ENCODE measurements around the gene ZNF423.

ZNF423 gene

GRCh38 chr16:49828533-49829267 is 27.2 kb downstream of the ZNF423 start:
- TF ChIP-seq SUZ12 (IDR thresholded peaks at IDR 0.05; ENCODE audit: extremely low read depth, insufficient read depth, insufficient read length) (no peak), YY1 (IDR thresholded peaks at IDR 0.05; ENCODE audit: insufficient read depth, insufficient read length) (no peak), ZNF274 (IDR thresholded peaks at IDR 0.05; ENCODE audit: low read depth, low read length) (no peak)
- Histone ChIP-seq H3K4me1 (ENCODE audit: insufficient read depth, insufficient read length) (peaks cover 20% of the 10 kb centered on the region), H3K36me3 (ENCODE audit: insufficient read depth, insufficient read length, low read length) (peaks cover 21% of the 10 kb centered on the region), H3K27me3 (ENCODE audit: insufficient read depth, insufficient read length) (no peaks in the 10 kb centered on the region), H3K4me3 (ENCODE audit: insufficient read length, low read depth) (no peak overlapping the region), H3K9ac (ENCODE audit: insufficient read length, low read depth) (no peak overlapping the region), H3K9me3 (ENCODE audit: insufficient read depth, low read length) (no peaks in the 10 kb centered on the region)
- DNase-seq (ENCODE audit: low read depth, low spot score), result no peak

GRCh38 chr16:49827805-49828438 is 28.0 kb downstream of the ZNF423 start:
- no peak for TF ChIP-seq YY1 (IDR thresholded peaks at IDR 0.05; ENCODE audit: insufficient read depth, insufficient read length)
- TF ChIP-seq SUZ12 (IDR thresholded peaks at IDR 0.05; ENCODE audit: extremely low read depth, insufficient read depth, insufficient read length), result no peak
- no peak for TF ChIP-seq ZNF274 (IDR thresholded peaks at IDR 0.05; ENCODE audit: low read depth, low read length)
- Histone ChIP-seq H3K9ac (ENCODE audit: insufficient read length, low read depth) (no peak overlapping the region), H3K4me3 (ENCODE audit: insufficient read length, low read depth) (no peak overlapping the region), H3K27me3 (ENCODE audit: insufficient read depth, insufficient read length) (no peaks in the 10 kb centered on the region), H3K36me3 (ENCODE audit: insufficient read depth, insufficient read length, low read length) (peaks cover 21% of the 10 kb centered on the region), H3K4me1 (ENCODE audit: insufficient read depth, insufficient read length) (peaks cover 22% of the 10 kb centered on the region), H3K9me3 (ENCODE audit: insufficient read depth, low read length) (no peaks in the 10 kb centered on the region)
- no peak for DNase-seq (ENCODE audit: low read depth, low spot score)

GRCh38 chr16:49826515-49826914 is 29.4 kb downstream of the ZNF423 start:
- no peaks in the 10 kb centered on the region for H3K27me3 ChIP-seq (ENCODE audit: insufficient read depth, insufficient read length)
- H3K4me1 ChIP-seq (ENCODE audit: insufficient read depth, insufficient read length), result peaks cover 19% of the 10 kb centered on the region
- H3K9ac ChIP-seq (ENCODE audit: insufficient read length, low read depth), result no peak overlapping the region
- no peak overlapping the region for H3K4me3 ChIP-seq (ENCODE audit: insufficient read length, low read depth)
- DNase-seq (ENCODE audit: low read depth, low spot score), result no peak
- no peak for TF ChIP-seq YY1 (IDR thresholded peaks at IDR 0.05; ENCODE audit: insufficient read depth, insufficient read length)
- peaks cover 21% of the 10 kb centered on the region for H3K36me3 ChIP-seq (ENCODE audit: insufficient read depth, insufficient read length, low read length)
- no peaks in the 10 kb centered on the region for H3K9me3 ChIP-seq (ENCODE audit: insufficient read depth, low read length)

GRCh38 chr16:49825041-49825440 is 30.9 kb downstream of the ZNF423 start:
- Histone ChIP-seq H3K9me3 (ENCODE audit: insufficient read depth, low read length) (no peaks in the 10 kb centered on the region), H3K9ac (ENCODE audit: insufficient read length, low read depth) (no peak overlapping the region), H3K27me3 (ENCODE audit: insufficient read depth, insufficient read length) (no peaks in the 10 kb centered on the region), H3K4me3 (ENCODE audit: insufficient read length, low read depth) (no peak overlapping the region), H3K36me3 (ENCODE audit: insufficient read depth, insufficient read length, low read length) (peaks cover 14% of the 10 kb centered on the region), H3K4me1 (ENCODE audit: insufficient read depth, insufficient read length) (peaks cover 22% of the 10 kb centered on the region)
- TF ChIP-seq YY1 (IDR thresholded peaks at IDR 0.05; ENCODE audit: insufficient read depth, insufficient read length), result no peak
- no peak for TF ChIP-seq ZNF274 (IDR thresholded peaks at IDR 0.05; ENCODE audit: low read depth, low read length)
- no peak for TF ChIP-seq SUZ12 (IDR thresholded peaks at IDR 0.05; ENCODE audit: extremely low read depth, insufficient read depth, insufficient read length)
- no peak for DNase-seq (ENCODE audit: low read depth, low spot score)

GRCh38 chr16:49824593-49824992 is 31.3 kb downstream of the ZNF423 start:
- no peak for DNase-seq (ENCODE audit: low read depth, low spot score)
- Histone ChIP-seq H3K9me3 (ENCODE audit: insufficient read depth, low read length) (no peaks in the 10 kb centered on the region), H3K4me1 (ENCODE audit: insufficient read depth, insufficient read length) (peaks cover 22% of the 10 kb centered on the region), H3K27me3 (ENCODE audit: insufficient read depth, insufficient read length) (no peaks in the 10 kb centered on the region), H3K9ac (ENCODE audit: insufficient read length, low read depth) (no peak overlapping the region), H3K36me3 (ENCODE audit: insufficient read depth, insufficient read length, low read length) (peaks cover 13% of the 10 kb centered on the region), H3K4me3 (ENCODE audit: insufficient read length, low read depth) (no peak overlapping the region)
- no peak for TF ChIP-seq ZNF274 (IDR thresholded peaks at IDR 0.05; ENCODE audit: low read depth, low read length)
- TF ChIP-seq SUZ12 (IDR thresholded peaks at IDR 0.05; ENCODE audit: extremely low read depth, insufficient read depth, insufficient read length), result no peak
- TF ChIP-seq YY1 (IDR thresholded peaks at IDR 0.05; ENCODE audit: insufficient read depth, insufficient read length), result no peak

- DNase-seq (ENCODE audit: low read depth, low spot score), result no peak
- Histone ChIP-seq H3K4me1 (ENCODE audit: insufficient read depth, insufficient read length) (peaks cover 17% of the 10 kb centered on the region), H3K36me3 (ENCODE audit: insufficient read depth, insufficient read length, low read length) (peaks cover 21% of the 10 kb centered on the region), H3K27me3 (ENCODE audit: insufficient read depth, insufficient read length) (no peaks in the 10 kb centered on the region), H3K4me3 (ENCODE audit: insufficient read length, low read depth) (no peak overlapping the region), H3K9ac (ENCODE audit: insufficient read length, low read depth) (no peak overlapping the region), H3K9me3 (ENCODE audit: insufficient read depth, low read length) (no peaks in the 10 kb centered on the region)
- TF ChIP-seq ZNF274 (IDR thresholded peaks at IDR 0.05; ENCODE audit: low read depth, low read length) (no peak), SUZ12 (IDR thresholded peaks at IDR 0.05; ENCODE audit: extremely low read depth, insufficient read depth, insufficient read length) (no peak), YY1 (IDR thresholded peaks at IDR 0.05; ENCODE audit: insufficient read depth, insufficient read length) (no peak)
Measured at GRCh38 chr16:49822649-49823370, 33.1 kb downstream of the ZNF423 start.
